Stimulated activated naive CD8-positive, alpha-beta T cell treated with anti-CD3 and anti-CD28 coated beads, Interleukin-15, amount 100 ng/mL, for 72 hours (primary cell): ENCODE results near the gene ACAN.
A peak's percentile ranks its signal among the peaks of the same experiment; 100 is the strongest.

Source experiments
- ATAC-seq: fragments of 150-1000 bp; cut with Tn5 transposase; 2 replicates; pipeline ENCODE4 v1.10.0; 2021; ENCODE audit warnings: mild to moderate bottlenecking, moderate library complexity
- DNase-seq, 2 donors: peaks; one replicate each; pipeline ENCODE4 v3.0.0; 2021 to 2022
- H3K27ac Mint-ChIP-seq, 2 donors: one replicate each; pipeline ENCODE4 v1.8.0; 2022; ENCODE audit warnings: mild to moderate bottlenecking in 2 of 2, mixed read lengths in 2 of 2, moderate library complexity in 2 of 2
- H3K27me3 Mint-ChIP-seq: one replicate; pipeline ENCODE4 v1.8.0; 2022; ENCODE audit warnings: mixed read lengths
- H3K4me1 Mint-ChIP-seq: one replicate; pipeline ENCODE4 v1.8.0; 2022; ENCODE audit warnings: mild to moderate bottlenecking, mixed read lengths
- H3K4me3 Mint-ChIP-seq, 2 donors: one replicate each; pipeline ENCODE4 v1.8.0; 2022; ENCODE audit warnings: mild to moderate bottlenecking in 2 of 2, mixed read lengths in 2 of 2, moderate library complexity in 1 of 2
- H3K9me3 Mint-ChIP-seq, 2 donors: one replicate each; pipeline ENCODE4 v1.8.0; 2022; ENCODE audit warnings: mixed read lengths in 2 of 2

The ACAN gene

DNA sequence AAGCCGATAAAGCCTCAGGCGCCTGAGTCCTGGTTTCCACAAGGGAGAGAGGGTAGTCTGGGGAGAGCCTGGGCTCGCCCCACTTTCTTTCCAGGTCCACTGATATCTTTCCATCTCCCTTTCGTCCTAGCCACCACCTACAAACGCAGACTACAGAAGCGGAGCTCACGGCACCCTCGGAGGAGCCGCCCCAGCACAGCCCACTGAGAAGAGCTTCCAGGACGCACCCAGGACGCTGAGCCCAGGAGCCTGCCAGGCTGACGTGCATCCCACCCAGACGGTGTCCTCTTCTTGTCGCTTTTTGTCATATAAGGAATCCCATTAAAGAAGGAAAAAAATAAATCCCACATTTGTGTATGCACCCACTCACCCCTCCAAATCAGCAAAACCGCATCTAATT lies 71.0 kb downstream of the ACAN start:
- Mint-ChIP-seq H3K4me3 (no peak overlapping the region), H3K4me1 (no peaks in the 10 kb centered on the region), H3K27ac (no peak overlapping the region), H3K9me3 (no peaks in the 10 kb centered on the region), H3K27me3 (no peaks in the 10 kb centered on the region)
- DNase-seq, result no peak
- ATAC-seq, result no peak

- DNase-seq (no peak), ATAC-seq (no peak)
- Mint-ChIP-seq H3K9me3 (no peaks in the 10 kb centered on the region), H3K27ac (no peak overlapping the region), H3K4me3 (no peak overlapping the region), H3K27me3 (no peaks in the 10 kb centered on the region), H3K4me1 (no peaks in the 10 kb centered on the region)
These were observed 71.4 kb downstream of the ACAN start for GRCh38 chr15:88874684-88875083.

- Mint-ChIP-seq H3K9me3 (no peaks in the 10 kb centered on the region), H3K27me3 (no peaks in the 10 kb centered on the region), H3K4me3 (no peak overlapping the region), H3K4me1 (peaks cover 3% of the 10 kb centered on the region), H3K27ac (peak overlapping the region in 1 of 2 donors; percentile 81)
- no peak for DNase-seq
- ATAC-seq, result no peak
These were observed 73.3 kb downstream of the ACAN start for GRCh38 chr15:88876573-88876972.

GRCh38 chr15:88877415-88877814 lies 74.2 kb downstream of the ACAN start:
- ATAC-seq (no peak), DNase-seq (no peak)
- H3K27ac Mint-ChIP-seq, result no peak overlapping the region
- H3K4me3 Mint-ChIP-seq, result no peak overlapping the region
- no peaks in the 10 kb centered on the region for H3K9me3 Mint-ChIP-seq
- H3K4me1 Mint-ChIP-seq, result peaks cover 8% of the 10 kb centered on the region
- H3K27me3 Mint-ChIP-seq, result no peaks in the 10 kb centered on the region

- Mint-ChIP-seq H3K4me1 (peaks cover 8% of the 10 kb centered on the region), H3K27me3 (no peaks in the 10 kb centered on the region), H3K4me3 (no peak overlapping the region), H3K27ac (no peak overlapping the region), H3K9me3 (no peaks in the 10 kb centered on the region)
- no peak for DNase-seq
- ATAC-seq, result no peak
These were observed 74.7 kb downstream of the ACAN start for GRCh38 chr15:88877906-88878305.

DNA sequence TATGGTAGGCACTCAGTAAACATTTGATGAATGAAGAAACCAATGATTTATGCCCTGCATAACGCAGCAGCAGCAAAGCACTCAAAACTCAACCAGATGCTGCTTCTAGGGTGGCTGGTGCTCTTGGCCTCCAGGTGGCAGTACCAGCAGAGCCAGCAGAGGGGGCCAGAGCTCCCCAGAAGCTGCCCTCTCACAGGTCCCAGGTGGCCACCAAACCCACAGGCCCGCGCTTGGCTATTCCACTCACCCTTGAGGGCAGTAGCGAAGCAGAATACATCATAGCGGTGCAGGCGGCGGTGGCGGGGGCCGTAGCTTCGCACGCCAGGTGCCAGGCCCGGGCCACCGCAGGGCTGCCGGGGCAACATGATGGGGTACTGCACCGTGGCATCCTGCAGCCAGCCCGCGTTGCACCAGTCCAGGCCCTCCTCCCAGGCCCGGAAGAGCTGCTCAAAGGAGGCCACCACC lies 75.5 kb downstream of the ACAN start:
- DNase-seq, result peak; percentile 42 to 43

GRCh38 chr15:88880944-88881740 lies 77.9 kb downstream of the ACAN start:
- H3K4me1 Mint-ChIP-seq, result peaks cover 8% of the 10 kb centered on the region
- no peak for ATAC-seq
- no peak overlapping the region for H3K4me3 Mint-ChIP-seq
- H3K27ac Mint-ChIP-seq, result no peak overlapping the region
- no peaks in the 10 kb centered on the region for H3K9me3 Mint-ChIP-seq
- DNase-seq, result no peak
- H3K27me3 Mint-ChIP-seq, result no peaks in the 10 kb centered on the region

More for the DNA sequence above, 75.5 kb downstream of the ACAN start:
- peak; percentile 80 for ATAC-seq
- Mint-ChIP-seq H3K4me3 (no peak overlapping the region), H3K4me1 (peaks cover 8% of the 10 kb centered on the region), H3K9me3 (no peaks in the 10 kb centered on the region), H3K27ac (peak overlapping the region in 1 of 2 donors; percentile 43), H3K27me3 (no peaks in the 10 kb centered on the region)

- DNase-seq (no peak), ATAC-seq (no peak)
- H3K27me3 Mint-ChIP-seq, result no peaks in the 10 kb centered on the region
- H3K9me3 Mint-ChIP-seq, result no peaks in the 10 kb centered on the region
- H3K4me3 Mint-ChIP-seq, result no peak overlapping the region
- H3K4me1 Mint-ChIP-seq, result peaks cover 9% of the 10 kb centered on the region
- no peak overlapping the region for H3K27ac Mint-ChIP-seq
These were observed 78.5 kb downstream of the ACAN start for GRCh38 chr15:88881775-88882174.

DNA sequence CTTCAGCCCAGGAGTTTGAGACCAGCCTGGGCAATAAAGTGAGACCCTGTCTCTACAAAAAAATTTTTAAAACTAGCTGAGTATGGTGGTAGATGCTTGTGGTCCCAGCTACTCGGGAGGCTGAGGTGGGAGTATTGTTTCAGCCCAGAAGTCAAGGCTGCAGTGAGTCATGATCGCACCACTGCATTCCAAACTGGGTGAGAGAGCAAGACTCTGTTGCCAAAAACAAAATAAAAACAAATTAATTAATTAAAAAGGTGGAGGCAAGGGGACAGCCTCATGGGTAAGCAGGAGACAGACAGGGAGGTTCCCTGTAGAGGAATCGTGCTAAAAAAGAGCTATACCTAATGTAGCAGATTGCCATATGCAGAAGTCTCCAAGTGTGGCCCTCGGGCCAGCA lies 79.5 kb downstream of the ACAN start:
- H3K27ac Mint-ChIP-seq, result peak overlapping the region in 1 of 2 donors; percentile 63
- peaks cover 15% of the 10 kb centered on the region for H3K4me1 Mint-ChIP-seq
- no peaks in the 10 kb centered on the region for H3K27me3 Mint-ChIP-seq
- ATAC-seq (no peak), DNase-seq (no peak)
- H3K4me3 Mint-ChIP-seq, result no peak overlapping the region
- H3K9me3 Mint-ChIP-seq, result no peaks in the 10 kb centered on the region

DNA sequence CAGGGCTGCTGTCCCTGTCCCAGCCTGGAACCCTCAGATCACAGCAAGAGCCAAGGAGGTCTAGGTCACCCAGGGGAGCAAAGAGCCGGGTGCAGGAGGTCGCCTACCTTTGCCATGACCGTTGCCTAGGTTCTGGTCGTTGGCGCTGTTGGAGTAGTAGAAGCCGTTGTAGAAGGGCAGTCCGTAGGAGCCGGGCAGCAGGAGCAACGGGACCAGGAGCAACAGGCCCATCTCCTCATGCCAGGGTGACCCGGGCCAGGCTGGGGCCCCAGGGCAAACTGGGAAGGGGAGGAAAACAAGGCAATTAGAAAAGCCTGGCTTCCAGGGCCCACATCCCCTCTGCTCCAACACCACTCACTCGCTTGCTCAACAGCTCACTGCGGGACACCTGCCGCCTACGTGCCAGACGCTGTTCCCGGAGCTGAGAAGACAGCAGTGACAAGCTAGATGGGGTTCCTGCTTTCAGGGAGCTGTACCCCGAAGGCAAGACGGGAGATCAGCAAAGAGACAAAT lies 83.9 kb downstream of the ACAN start:
- Mint-ChIP-seq H3K4me1 (peaks cover 19% of the 10 kb centered on the region), H3K27me3 (no peaks in the 10 kb centered on the region), H3K4me3 (no peak overlapping the region), H3K9me3 (no peaks in the 10 kb centered on the region), H3K27ac (peak overlapping the region in 1 of 2 donors; percentile 38)
- DNase-seq (no peak), ATAC-seq (no peak)

- peaks cover 29% of the 10 kb centered on the region for H3K4me1 Mint-ChIP-seq
- ATAC-seq, result no peak
- no peaks in the 10 kb centered on the region for H3K9me3 Mint-ChIP-seq
- no peak overlapping the region for H3K27ac Mint-ChIP-seq
- H3K27me3 Mint-ChIP-seq, result no peaks in the 10 kb centered on the region
- no peak overlapping the region for H3K4me3 Mint-ChIP-seq
- DNase-seq, result no peak
These were observed 85.5 kb downstream of the ACAN start for GRCh38 chr15:88888719-88889118.

- Mint-ChIP-seq H3K27me3 (no peaks in the 10 kb centered on the region), H3K4me1 (peaks cover 41% of the 10 kb centered on the region), H3K27ac (no peak overlapping the region), H3K9me3 (no peaks in the 10 kb centered on the region), H3K4me3 (no peak overlapping the region)
- DNase-seq (no peak), ATAC-seq (no peak)
These were observed 87.3 kb downstream of the ACAN start for GRCh38 chr15:88890495-88890894.

GRCh38 chr15:88891540-88892254 lies 88.5 kb downstream of the ACAN start:
- Mint-ChIP-seq H3K4me1 (peaks cover 51% of the 10 kb centered on the region), H3K4me3 (no peak overlapping the region), H3K27ac (peak overlapping the region; percentile 78 to 79), H3K9me3 (no peaks in the 10 kb centered on the region), H3K27me3 (no peaks in the 10 kb centered on the region)
- DNase-seq (no peak), ATAC-seq (no peak)

GRCh38 chr15:88894348-88894818 lies 91.1 kb downstream of the ACAN start:
- DNase-seq, result peak; percentile 84 to 86
- Mint-ChIP-seq H3K4me3 (peak overlapping the region; percentile 84 to 90), H3K9me3 (no peaks in the 10 kb centered on the region), H3K27ac (peak overlapping the region; percentile 93 to 98), H3K27me3 (no peaks in the 10 kb centered on the region), H3K4me1 (peaks cover 56% of the 10 kb centered on the region)
- ATAC-seq, result peak; percentile 73

GRCh38 chr15:88894819-88895767 lies 91.9 kb downstream of the ACAN start, which contains the start of gene HAPLN3:
HAPLN3 (minus strand) TSS chr15:88895544; CDS start chr15:88887298, 8,246 bp downstream.
- Mint-ChIP-seq H3K27ac (peak within 1 kb of the TSS; percentile 93 to 98), H3K4me1 (peaks cover 56% of the 10 kb centered on the region), H3K9me3 (no peaks in the 10 kb centered on the region), H3K4me3 (peak within 1 kb of the TSS; percentile 84 to 90), H3K27me3 (no peaks in the 10 kb centered on the region)
- peak; percentile 79 for ATAC-seq
- DNase-seq, result peak; percentile 71 to 79
